ENCODE results near the gene LHFPL2.

Gene LHFPL2

GRCh38 chr5:78476795-78477194, 171.8 kb downstream of the LHFPL2 start:
- H3K27me3 ChIP-seq: no peaks in the 10 kb centered on the region
- no peak overlapping the region for H3K27ac ChIP-seq
- H3K4me1 ChIP-seq (ENCODE audit: control insufficient read depth in 1 of 2, insufficient read depth in 1 of 2, low read depth in 1 of 2, low read length in 1 of 2): no peaks in the 10 kb centered on the region
- TF ChIP-seq CTCF (IDR thresholded peaks at IDR 0.05): no peak
- H3K4me3 ChIP-seq (ENCODE audit: low read depth in 1 of 2, low read length in 1 of 2): no peak overlapping the region
- no peaks in the 10 kb centered on the region for H3K9me3 ChIP-seq
- no peaks in the 10 kb centered on the region for H3K36me3 ChIP-seq

GRCh38 chr5:78475370-78475769, 173.2 kb downstream of the LHFPL2 start:
- no peak for TF ChIP-seq CTCF (IDR thresholded peaks at IDR 0.05)
- no peaks in the 10 kb centered on the region for H3K4me1 ChIP-seq (ENCODE audit: control insufficient read depth in 1 of 2, insufficient read depth in 1 of 2, low read depth in 1 of 2, low read length in 1 of 2)
- no peaks in the 10 kb centered on the region for H3K36me3 ChIP-seq
- H3K9me3 ChIP-seq: no peaks in the 10 kb centered on the region
- no peak overlapping the region for H3K4me3 ChIP-seq (ENCODE audit: low read depth in 1 of 2, low read length in 1 of 2)
- H3K27ac ChIP-seq: no peak overlapping the region
- H3K27me3 ChIP-seq: no peaks in the 10 kb centered on the region

- Histone ChIP-seq H3K27ac (no peak overlapping the region), H3K4me1 (ENCODE audit: control insufficient read depth in 1 of 2, insufficient read depth in 1 of 2, low read depth in 1 of 2, low read length in 1 of 2) (no peaks in the 10 kb centered on the region), H3K9me3 (no peaks in the 10 kb centered on the region), H3K27me3 (no peaks in the 10 kb centered on the region), H3K4me3 (ENCODE audit: low read depth in 1 of 2, low read length in 1 of 2) (no peak overlapping the region), H3K36me3 (no peaks in the 10 kb centered on the region)
- TF ChIP-seq CTCF (IDR thresholded peaks at IDR 0.05): no peak
Observed at GRCh38 chr5:78473751-78474150, 174.8 kb downstream of the LHFPL2 start.

- H3K36me3 ChIP-seq: no peaks in the 10 kb centered on the region
- no peak for TF ChIP-seq CTCF (IDR thresholded peaks at IDR 0.05)
- no peaks in the 10 kb centered on the region for H3K9me3 ChIP-seq
- no peak overlapping the region for H3K27ac ChIP-seq
- no peaks in the 10 kb centered on the region for H3K4me1 ChIP-seq (ENCODE audit: control insufficient read depth in 1 of 2, insufficient read depth in 1 of 2, low read depth in 1 of 2, low read length in 1 of 2)
- H3K27me3 ChIP-seq: no peaks in the 10 kb centered on the region
- H3K4me3 ChIP-seq (ENCODE audit: low read depth in 1 of 2, low read length in 1 of 2): no peak overlapping the region
Observed at GRCh38 chr5:78472469-78473106, 176.0 kb downstream of the LHFPL2 start.

GRCh38 chr5:78471896-78472295, 176.7 kb downstream of the LHFPL2 start:
- Histone ChIP-seq H3K4me1 (ENCODE audit: control insufficient read depth in 1 of 2, insufficient read depth in 1 of 2, low read depth in 1 of 2, low read length in 1 of 2) (no peaks in the 10 kb centered on the region), H3K27me3 (no peaks in the 10 kb centered on the region), H3K9me3 (no peaks in the 10 kb centered on the region), H3K27ac (no peak overlapping the region), H3K4me3 (ENCODE audit: low read depth in 1 of 2, low read length in 1 of 2) (no peak overlapping the region), H3K36me3 (no peaks in the 10 kb centered on the region)
- TF ChIP-seq CTCF (IDR thresholded peaks at IDR 0.05): no peak
